OCI-LY1 (cell line): ENCODE data around the gene ASPSCR1.

ENCODE experiments used
- H2AFZ ChIP-seq: fragments of 200-600 bp; sonication (generic), shearing (Covaris generic); 2 replicates; pipeline ENCODE4 v1.6.0; 2014; ENCODE audit warnings: antibody characterized with exemption, mild to moderate bottlenecking, low read length
- H3F3A ChIP-seq: fragments of 200-600 bp; sonication (generic), shearing (Covaris generic); 2 replicates; pipeline ENCODE4 v1.6.0; 2014; ENCODE audit warnings: mild to moderate bottlenecking, antibody characterized with exemption, low read length, moderate library complexity; ENCODE audit not compliant: insufficient read depth
- H3K27ac ChIP-seq: fragments of 200-600 bp; sonication (generic); 2 replicates; pipeline ENCODE4 v1.5.1; 2014; ENCODE audit warnings: low read length, mixed run types, mild to moderate bottlenecking, low read depth; ENCODE audit not compliant: poor library complexity, severe bottlenecking
- H3K27me3 ChIP-seq: fragments of 200-600 bp; sonication (generic); 2 replicates; pipeline ENCODE4 v1.6.0; 2014; ENCODE audit warnings: antibody characterized with exemption, mild to moderate bottlenecking, low read length, moderate library complexity; ENCODE audit not compliant: insufficient read depth
- H3K36me3 ChIP-seq: fragments of 200-600 bp; sonication (generic); 2 replicates; pipeline ENCODE4 v1.6.1; 2014; ENCODE audit warnings: mild to moderate bottlenecking, antibody characterized with exemption, low read length, moderate library complexity, mixed read lengths; ENCODE audit not compliant: insufficient read depth
- H3K4me1 ChIP-seq: fragments of 200-600 bp; sonication (generic); 2 replicates; pipeline ENCODE4 v1.5.1; 2014; ENCODE audit warnings: mild to moderate bottlenecking, low read length, moderate library complexity; ENCODE audit not compliant: insufficient read depth, severe bottlenecking
- H3K4me2 ChIP-seq: fragments of 200-600 bp; sonication (generic), shearing (Covaris generic); 2 replicates; pipeline ENCODE4 v1.6.1; 2014; ENCODE audit warnings: low read length
- H3K4me3 ChIP-seq: fragments of 200-600 bp; sonication (generic); 2 replicates; pipeline ENCODE4 v1.5.1; 2014; ENCODE audit warnings: low read length, low read depth, mild to moderate bottlenecking, mixed read lengths; ENCODE audit not compliant: poor library complexity, severe bottlenecking
- H3K79me2 ChIP-seq: fragments of 200-600 bp; shearing (Covaris generic); 2 replicates; pipeline ENCODE4 v1.6.1; 2016; ENCODE audit warnings: mixed run types, low read length, mixed read lengths; ENCODE audit not compliant: insufficient read depth
- H3K9ac ChIP-seq: fragments of 200-600 bp; sonication (generic), shearing (Covaris generic); 2 replicates; pipeline ENCODE4 v1.6.1; 2014; ENCODE audit warnings: mild to moderate bottlenecking, low read length, mixed read lengths
- H3K9me2 ChIP-seq: fragments of 200-600 bp; sonication (generic), shearing (Covaris generic); 2 replicates; pipeline ENCODE4 v1.6.1; 2014; ENCODE audit warnings: low read depth, mild to moderate bottlenecking, low read length, mixed read lengths
- H3K9me3 ChIP-seq: fragments of 200-600 bp; shearing (Covaris generic); 2 replicates; pipeline ENCODE4 v1.6.1; 2014; ENCODE audit warnings: low read length, mixed read lengths
- H4K20me1 ChIP-seq: fragments of 200-600 bp; sonication (generic), shearing (Covaris generic); 2 replicates; pipeline ENCODE4 v1.6.0; 2016; ENCODE audit warnings: mild to moderate bottlenecking, low read length; ENCODE audit not compliant: insufficient read depth
- EZH2 ChIP-seq: fragments of 200-600 bp; sonication (generic), shearing (Covaris generic); IDR thresholded peaks from 2 replicates; pipeline ENCODE4 v1.8.0; 2017; ENCODE audit warnings: borderline replicate concordance, mixed run types, mild to moderate bottlenecking, antibody characterized with exemption, low read length, moderate library complexity, mixed read lengths
- TF ChIP-seq, protein P1 (sequence below): fragments of 200-600 bp; sonication (generic), shearing (Covaris generic); IDR thresholded peaks from 2 replicates; pipeline ENCODE4 v1.5.1; 2017; ENCODE audit warnings: mild to moderate bottlenecking, antibody characterized with exemption, low read length, moderate library complexity, mixed read lengths

Gene ASPSCR1

DNA sequence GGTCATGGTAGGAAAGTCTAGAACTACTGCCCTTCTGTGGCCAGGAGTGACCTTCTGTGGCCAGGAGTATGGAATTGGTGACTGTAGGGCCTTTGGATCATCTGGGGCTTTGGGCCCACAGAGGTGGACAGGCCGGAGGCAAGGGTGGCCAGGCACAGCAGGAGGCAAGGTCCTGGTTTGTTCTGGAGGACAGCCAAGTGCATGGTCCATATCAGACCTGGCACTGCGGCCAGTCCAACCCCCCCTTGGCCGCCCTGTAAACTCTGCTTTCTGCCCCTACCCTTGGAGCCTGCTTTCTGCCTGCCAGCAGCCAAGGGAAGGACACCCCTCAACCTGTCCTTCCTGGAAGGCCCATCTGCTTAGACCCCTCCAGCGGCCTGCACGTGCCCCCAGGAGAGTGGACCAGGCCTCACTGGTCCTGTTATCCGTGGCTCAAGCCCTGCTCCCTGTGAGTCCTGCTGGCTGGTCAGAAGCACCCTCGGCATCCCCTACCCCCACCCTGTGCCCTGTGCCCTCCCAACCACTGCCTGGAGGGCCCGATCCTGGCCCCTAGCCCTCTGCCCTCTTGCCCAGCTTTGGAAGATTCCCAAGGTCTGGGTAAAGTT is 62.4 kb downstream of the ASPSCR1 start:
- Histone ChIP-seq H3F3A (no peaks in the 10 kb centered on the region; the same call in 1 of the 2 replicates), H3K27me3 (no peaks in the 10 kb centered on the region), H3K27ac (no peak overlapping the region), H3K4me3 (no peak overlapping the region), H3K36me3 (0 out of 2 replicates have a peak, but pooled peaks cover 6% of the 10 kb centered on the region), H3K4me1 (peaks cover 20% of the 10 kb centered on the region), H2AFZ (no peak overlapping the region), H4K20me1 (no peaks in the 10 kb centered on the region), H3K9me2 (no peaks in the 10 kb centered on the region), H3K79me2 (no peaks in the 10 kb centered on the region), H3K9me3 (no peaks in the 10 kb centered on the region), H3K4me2 (no peak overlapping the region), H3K9ac (no peak overlapping the region)
- TF ChIP-seq, protein P1, sequence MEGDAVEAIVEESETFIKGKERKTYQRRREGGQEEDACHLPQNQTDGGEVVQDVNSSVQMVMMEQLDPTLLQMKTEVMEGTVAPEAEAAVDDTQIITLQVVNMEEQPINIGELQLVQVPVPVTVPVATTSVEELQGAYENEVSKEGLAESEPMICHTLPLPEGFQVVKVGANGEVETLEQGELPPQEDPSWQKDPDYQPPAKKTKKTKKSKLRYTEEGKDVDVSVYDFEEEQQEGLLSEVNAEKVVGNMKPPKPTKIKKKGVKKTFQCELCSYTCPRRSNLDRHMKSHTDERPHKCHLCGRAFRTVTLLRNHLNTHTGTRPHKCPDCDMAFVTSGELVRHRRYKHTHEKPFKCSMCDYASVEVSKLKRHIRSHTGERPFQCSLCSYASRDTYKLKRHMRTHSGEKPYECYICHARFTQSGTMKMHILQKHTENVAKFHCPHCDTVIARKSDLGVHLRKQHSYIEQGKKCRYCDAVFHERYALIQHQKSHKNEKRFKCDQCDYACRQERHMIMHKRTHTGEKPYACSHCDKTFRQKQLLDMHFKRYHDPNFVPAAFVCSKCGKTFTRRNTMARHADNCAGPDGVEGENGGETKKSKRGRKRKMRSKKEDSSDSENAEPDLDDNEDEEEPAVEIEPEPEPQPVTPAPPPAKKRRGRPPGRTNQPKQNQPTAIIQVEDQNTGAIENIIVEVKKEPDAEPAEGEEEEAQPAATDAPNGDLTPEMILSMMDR: no peak
- TF ChIP-seq EZH2: no peak

DNA sequence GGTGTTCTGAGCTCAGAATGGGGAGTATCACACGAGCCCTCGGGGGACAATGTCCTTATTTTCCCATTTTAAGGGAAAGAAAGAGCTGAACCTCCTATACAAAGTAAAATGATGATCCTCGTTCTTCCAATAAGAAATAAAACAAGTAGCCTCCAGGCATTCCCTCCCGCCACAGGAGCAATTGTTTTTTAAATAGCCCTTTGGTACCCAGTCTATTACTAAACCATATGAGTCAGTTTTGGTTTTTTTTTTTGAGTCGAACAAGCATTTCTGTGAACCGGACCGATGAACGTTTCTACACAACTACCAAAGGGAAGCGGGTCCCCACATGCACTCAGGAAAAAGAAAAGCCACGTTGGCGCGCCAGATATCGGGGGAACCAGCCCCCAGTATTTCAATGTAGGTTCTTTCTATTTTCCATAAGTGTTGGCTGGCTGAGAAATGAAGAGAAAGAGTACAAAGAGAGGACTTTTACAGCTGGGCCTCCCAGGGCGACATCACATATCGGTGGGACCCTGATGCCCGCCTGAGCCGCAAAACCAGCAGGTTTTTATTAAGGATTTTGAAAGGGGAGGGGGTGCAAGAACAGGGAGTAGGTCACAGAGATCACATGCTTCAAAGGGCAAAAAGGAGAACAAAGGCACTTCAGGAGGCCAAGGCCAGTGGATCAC is 63.9 kb downstream of the ASPSCR1 start:
- Histone ChIP-seq H3K9me3 (no peaks in the 10 kb centered on the region), H4K20me1 (no peaks in the 10 kb centered on the region), H3F3A (no peaks in the 10 kb centered on the region), H3K4me1 (peaks cover 12% of the 10 kb centered on the region), H3K9me2 (no peaks in the 10 kb centered on the region), H3K4me2 (no peak overlapping the region), H3K79me2 (no peaks in the 10 kb centered on the region), H3K27ac (no peak overlapping the region), H3K9ac (no peak overlapping the region), H3K4me3 (no peak overlapping the region), H3K27me3 (no peaks in the 10 kb centered on the region), H3K36me3 (0 out of 2 replicates have a peak, but pooled peaks cover 4% of the 10 kb centered on the region), H2AFZ (no peak overlapping the region)
- no peak for TF ChIP-seq EZH2
- TF ChIP-seq, protein P1: no peak

DNA sequence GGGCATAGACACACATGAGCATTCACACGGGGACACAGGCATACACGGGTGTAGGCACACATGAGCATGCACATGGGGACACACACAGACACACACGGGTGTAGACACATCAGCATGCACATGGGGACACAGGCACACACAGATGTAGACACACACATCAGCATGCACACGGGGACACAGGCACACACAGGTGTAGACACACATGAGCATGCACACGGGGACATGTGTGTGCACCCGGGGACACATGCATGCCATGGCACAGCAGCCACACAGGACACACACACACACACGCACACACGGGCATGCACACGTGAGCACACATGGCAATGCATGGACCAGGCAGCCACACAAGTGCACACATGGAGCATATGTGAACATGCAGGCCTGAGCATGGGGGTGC is 65.2 kb downstream of the ASPSCR1 start:
- no peaks in the 10 kb centered on the region for H3K27me3 ChIP-seq
- H3K4me3 ChIP-seq: no peak overlapping the region
- H3K4me2 ChIP-seq: no peak overlapping the region
- H3K36me3 ChIP-seq: no peaks in the 10 kb centered on the region
- TF ChIP-seq EZH2: no peak
- TF ChIP-seq, protein P1: no peak
- H3K4me1 ChIP-seq: peaks cover 5% of the 10 kb centered on the region
- H3K9ac ChIP-seq: no peak overlapping the region
- H4K20me1 ChIP-seq: no peaks in the 10 kb centered on the region
- H3K79me2 ChIP-seq: no peaks in the 10 kb centered on the region
- no peaks in the 10 kb centered on the region for H3K9me2 ChIP-seq
- no peak overlapping the region for H2AFZ ChIP-seq
- no peaks in the 10 kb centered on the region for H3K9me3 ChIP-seq
- no peak overlapping the region for H3K27ac ChIP-seq
- no peaks in the 10 kb centered on the region for H3F3A ChIP-seq
